NCI-H2227 (cell line): Measurements from ENCODE around the gene SIL1.

Experiments used
- DNase-seq: peaks from one replicate; lab custom pipeline; 2025; ENCODE audit not compliant: unreplicated experiment; lab: John Stamatoyannopoulos, UW

The SIL1 gene

GRCh38 chr5:138963763-138964371, 234.3 kb downstream of the SIL1 start:
- DNase-seq, result peak; percentile 55

- no peak for DNase-seq
These were observed 235.4 kb downstream of the SIL1 start for GRCh38 chr5:138962614-138963370.

DNA sequence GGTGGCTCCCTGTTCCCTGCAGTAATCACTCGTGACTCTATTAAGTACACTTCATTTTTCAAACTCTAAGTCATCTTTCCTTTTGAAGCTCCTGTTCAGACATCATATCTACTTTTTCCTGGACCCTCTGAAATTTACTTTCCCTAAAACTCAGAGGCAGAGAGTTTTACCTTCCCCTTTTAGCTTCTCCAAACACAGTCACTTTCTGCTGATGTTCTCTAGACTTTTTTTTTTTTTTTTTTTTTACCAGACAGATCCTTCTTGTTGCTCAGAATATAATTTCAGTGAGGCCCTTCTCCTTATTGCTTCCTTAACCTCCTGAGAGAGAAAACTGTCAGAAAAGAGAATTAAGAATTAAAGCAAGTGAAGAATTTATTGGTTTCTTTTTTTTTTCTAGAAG, 236.4 kb downstream of the SIL1 start:
- DNase-seq, result no peak

DNA sequence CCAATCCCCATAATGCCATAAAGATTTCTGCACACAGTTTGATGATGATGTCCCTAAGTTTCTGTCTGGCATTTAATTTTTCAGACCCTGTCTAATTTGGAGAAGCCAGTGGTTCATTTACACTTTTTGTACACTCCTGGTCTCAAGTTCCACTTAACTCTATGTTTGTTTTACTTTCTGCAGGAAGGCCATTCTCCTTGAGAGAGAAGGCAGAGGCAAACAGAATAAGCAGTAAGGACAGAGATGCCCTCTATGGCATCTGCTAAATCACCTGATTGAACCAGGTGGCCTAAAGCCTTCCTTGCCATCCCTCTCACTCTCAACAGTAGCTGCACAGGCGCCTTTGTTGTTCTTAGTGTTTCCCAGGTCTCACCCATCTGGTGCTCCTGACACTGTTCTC, 236.9 kb downstream of the SIL1 start:
- no peak for DNase-seq

DNA sequence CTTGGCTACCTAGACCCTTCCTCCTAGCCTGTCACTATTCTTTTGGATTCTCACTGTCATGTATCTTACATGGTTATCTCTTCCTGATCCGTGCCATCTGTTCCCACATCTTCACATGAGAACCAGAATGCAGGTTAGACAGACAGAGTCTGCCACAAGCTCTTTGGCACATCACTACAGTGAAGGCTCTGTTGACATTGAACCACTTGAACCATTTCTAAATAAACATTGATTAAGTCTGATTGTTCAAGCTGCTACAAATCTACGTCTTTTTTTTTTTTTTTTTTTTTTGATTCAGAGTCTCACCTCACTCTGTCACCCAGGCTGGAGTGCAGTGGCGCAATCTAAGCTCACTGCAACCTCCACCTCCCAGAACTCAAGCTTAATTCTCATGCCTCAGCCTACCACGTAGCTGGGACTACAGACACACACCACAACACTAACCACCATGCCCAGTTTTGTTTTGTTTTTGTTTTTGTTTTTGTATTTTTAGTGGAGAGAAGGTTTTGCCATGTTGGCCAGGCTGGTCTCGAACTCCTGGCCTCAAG, 237.9 kb downstream of the SIL1 start:
- no peak for DNase-seq

DNA sequence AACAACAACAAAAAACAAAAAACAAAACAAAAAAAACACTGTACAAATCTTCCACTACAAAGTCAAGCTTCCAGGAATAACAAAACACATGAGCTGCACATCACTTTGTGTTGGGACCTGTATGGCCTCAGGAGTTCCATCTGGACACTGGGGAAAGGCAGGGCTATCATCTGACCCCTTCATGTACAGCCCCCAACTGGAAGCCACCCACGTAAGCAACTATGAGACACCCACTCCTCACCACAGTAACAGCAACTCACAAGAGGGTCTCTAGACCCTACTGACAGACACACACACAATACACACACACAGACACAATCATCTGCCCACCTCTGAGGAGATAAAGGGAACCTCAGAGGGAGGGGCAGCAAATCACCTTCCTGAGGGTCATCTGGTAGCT, 241.4 kb downstream of the SIL1 start:
- DNase-seq, result no peak

- no peak for DNase-seq
These were observed 242.4 kb downstream of the SIL1 start for GRCh38 chr5:138955671-138956295.

GRCh38 chr5:138955013-138955660, 243.0 kb downstream of the SIL1 start:
- peak; percentile 49 for DNase-seq

DNA sequence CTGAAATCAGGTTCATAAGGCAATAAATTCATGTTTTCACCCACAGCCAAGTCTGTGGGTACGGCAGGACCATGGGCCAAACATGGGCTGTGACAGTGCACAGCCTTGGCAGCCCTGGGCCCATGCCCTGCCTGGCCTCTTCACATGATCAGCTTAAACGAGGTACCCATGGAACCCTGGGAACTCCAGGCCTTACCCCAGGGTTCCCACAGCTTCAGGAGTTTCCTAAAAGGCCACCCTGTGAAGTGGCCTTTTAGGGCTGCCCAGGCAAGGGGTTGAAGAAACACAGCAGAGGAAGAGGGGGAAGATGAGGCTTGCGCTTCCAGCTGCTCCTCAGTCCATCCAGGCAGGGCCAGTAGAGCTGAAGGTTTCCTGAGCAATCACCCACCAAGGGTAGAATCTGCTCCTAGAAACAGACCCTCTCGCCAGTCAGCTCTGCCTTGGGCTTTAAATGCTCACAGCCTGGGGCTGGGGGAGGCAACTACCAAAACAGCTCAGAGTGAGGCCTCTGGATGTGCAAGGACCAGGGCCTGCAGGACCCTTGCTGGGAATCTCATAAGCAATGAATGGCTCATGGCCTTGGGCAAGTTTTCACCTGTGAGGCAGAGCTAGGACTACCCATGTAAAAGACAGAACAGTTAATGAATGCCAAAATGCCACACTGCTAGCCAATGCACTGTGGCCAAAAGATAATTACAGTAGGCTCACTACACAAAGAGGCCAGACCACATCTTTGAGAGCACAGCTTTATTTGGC, 243.7 kb downstream of the SIL1 start:
- no peak for DNase-seq

- no peak for DNase-seq
These were observed 244.5 kb downstream of the SIL1 start for GRCh38 chr5:138953387-138954256.

GRCh38 chr5:138952962-138953361, 245.2 kb downstream of the SIL1 start:
- DNase-seq, result no peak

DNA sequence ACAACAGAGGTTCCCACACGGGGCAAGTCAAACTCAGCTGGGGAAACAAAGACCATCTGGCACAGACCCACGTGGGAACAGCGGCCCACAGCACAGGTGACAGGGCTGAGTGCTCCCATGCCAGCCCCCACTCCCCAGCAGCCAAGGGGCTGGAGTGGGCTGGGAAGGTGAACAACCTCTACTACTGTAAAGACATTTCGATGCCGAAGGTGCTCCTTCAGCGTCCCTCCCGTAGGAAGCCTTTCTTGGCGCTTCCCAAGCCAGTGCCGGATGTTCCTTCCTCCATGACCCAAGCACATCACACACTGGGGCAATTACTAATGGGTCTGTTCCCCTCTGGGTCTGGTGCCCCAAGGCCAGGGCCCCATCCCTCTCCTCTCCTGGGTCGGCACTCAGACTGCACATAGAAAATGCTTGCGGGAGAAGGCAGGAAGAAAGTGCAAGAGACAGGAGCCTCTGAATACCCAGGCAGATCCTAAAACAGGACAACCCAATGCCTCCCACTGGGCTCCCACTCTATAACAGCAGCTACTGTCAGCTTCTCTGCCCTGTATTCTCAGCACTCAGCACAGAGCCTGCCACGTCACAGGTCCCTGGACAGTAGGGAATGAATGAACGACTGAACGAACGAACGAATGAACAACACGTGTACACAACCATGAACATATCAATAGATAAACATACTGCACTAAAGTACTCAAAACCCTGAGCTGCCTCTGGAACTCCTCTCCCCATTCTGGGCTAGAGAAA, 246.0 kb downstream of the SIL1 start:
- no peak for DNase-seq

DNA sequence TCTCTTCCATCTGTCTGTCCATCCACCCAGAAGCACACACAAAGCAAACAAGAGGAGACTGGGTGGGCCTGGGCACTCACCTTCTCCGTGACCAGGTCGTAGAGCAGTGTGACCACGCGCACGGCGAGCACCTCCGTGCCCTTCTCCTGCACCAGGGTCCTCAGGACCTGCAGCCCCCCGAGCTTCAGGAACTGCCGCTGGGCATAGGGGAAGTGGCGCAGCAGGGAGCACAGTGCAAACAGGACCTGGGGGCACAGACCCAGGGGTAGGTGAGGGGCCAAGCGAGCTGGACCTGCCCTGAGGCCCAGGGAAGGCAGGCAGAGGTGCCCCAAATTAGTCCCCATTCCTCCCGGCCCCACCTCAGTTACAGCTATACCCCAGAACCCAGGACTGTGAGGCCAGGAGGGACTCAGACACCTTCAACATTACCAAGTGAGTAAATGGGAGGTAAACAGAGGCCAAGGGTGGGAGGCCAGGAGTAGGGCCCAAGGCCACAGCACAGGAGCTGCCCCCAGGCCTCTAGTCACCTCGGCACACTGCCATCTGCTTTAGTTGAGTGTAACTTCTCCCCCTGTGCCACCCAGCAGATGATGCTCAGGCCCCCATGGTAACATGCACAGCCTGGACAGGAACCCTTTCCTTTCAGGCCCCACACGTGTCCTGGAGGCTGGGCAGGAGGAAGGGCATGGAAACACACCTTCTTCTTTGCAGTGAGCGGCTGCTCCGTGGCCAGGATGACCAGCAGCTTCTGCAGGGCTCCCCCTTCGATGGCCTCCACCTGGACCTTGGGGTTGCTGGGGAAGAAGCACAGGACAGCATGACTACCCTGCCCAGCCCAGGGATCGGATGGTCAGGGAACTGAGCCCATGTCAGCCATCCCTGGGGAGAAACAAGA, 246.8 kb downstream of the SIL1 start:
- no peak for DNase-seq

- no peak for DNase-seq
These were observed 247.6 kb downstream of the SIL1 start for GRCh38 chr5:138950421-138951031.

DNA sequence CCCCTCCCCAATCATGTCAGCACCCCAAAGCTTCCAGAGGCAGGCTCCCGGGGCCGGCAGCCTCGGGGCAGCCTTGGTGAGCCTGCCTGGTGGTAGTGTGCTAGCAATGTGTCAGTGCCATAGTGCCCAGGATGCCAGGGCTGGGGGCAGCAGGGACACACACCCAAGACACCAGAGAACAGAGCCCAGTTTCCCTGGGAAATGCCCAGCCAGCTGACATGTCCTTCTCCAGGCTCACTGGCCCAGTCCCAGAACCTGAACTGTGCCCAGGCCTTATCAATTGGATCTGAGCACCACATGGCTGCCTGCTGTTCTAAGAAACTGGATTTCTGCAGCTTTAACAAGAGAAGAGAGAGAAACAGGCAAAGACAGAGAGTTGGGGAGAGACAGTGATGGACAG, 248.2 kb downstream of the SIL1 start:
- DNase-seq, result no peak

DNA sequence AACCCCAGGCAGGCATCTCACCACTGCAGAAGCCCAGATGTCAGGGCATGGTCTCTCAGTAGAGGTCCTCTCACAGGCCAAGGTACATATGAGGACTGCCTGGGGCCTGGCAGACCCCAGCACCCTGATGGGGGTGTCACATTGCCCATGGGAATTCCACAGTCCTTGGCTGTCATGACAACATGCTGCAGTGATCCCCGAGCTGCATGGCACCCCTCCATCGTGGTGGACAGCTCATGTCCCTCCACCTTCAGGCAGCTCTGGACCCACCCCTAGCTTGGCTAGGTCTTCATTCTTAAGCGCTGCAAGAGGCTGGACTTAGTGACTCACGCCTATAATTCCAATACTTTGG, 249.0 kb downstream of the SIL1 start:
- no peak for DNase-seq

- DNase-seq, result peak; percentile 28
These were observed 249.5 kb downstream of the SIL1 start for GRCh38 chr5:138948471-138949222.
